Testis (tissue), 2 donors: ENCODE data around the gene TLCD5.

Experiments
- CTCF ChIP-seq, 3 experiments: fragments of 450-650 bp in 2 of 3; fragments of 200-600 bp in 1 of 3; sonication (generic) in 1 of 3; IDR thresholded peaks; one replicate each; pipeline ENCODE4 v1.5.1; 2016 to 2019; ENCODE audit warnings: antibody characterized with exemption in 3 of 3, mild to moderate bottlenecking in 2 of 3, moderate library complexity in 1 of 3
- POLR2A ChIP-seq: fragments of 450-650 bp; IDR thresholded peaks from one replicate; pipeline ENCODE4 v1.6.1; 2017; ENCODE audit warnings: antibody characterized with exemption, mild to moderate bottlenecking, moderate library complexity

- TF ChIP-seq POLR2A, result no peak
- TF ChIP-seq CTCF (IDR thresholded peaks at IDR 0.05), result no peak
These were observed 19.4 kb downstream of the TLCD5 start for GRCh38 chr11:120344302-120345004.
